HL-60/S4 treated with phorbol 12-myristate 13-acetate at 8.2 ng/mL for 4 days and 3 days (cell line): ENCODE measurements around the gene TNNT3.
"Not testable (repeated sequence)": the region's sequence is repeated elsewhere in the genome, so short reads cannot be mapped to it uniquely, and the experiment has no call there.

Experiments
- in situ Hi-C: fragments of 300-500 bp; cut with MboI; formaldehyde crosslinking; loops from 2 replicates; pipeline ENCODE4 v1.15.0; 2022; ENCODE audit warnings: low sequenced_read_pairs

The TNNT3 gene

GRCh38 chr11:1933416-1934334, 14.2 kb downstream of the TNNT3 start:
- in situ Hi-C loops = no loop called here

- in situ Hi-C loops = no loop called here
Observed at GRCh38 chr11:1934335-1935155, 15.0 kb downstream of the TNNT3 start.

- in situ Hi-C loops = no loop called here
Observed at GRCh38 chr11:1935156-1936071, 15.9 kb downstream of the TNNT3 start.

- in situ Hi-C loops = no loop called here
Observed at GRCh38 chr11:1936072-1936780, 16.7 kb downstream of the TNNT3 start.

- in situ Hi-C loops = no loop called here
Observed at GRCh38 chr11:1936781-1937615, 17.5 kb downstream of the TNNT3 start.

- in situ Hi-C loops = no loop called here
Observed at GRCh38 chr11:1937616-1938342, 18.3 kb downstream of the TNNT3 start.

- in situ Hi-C loops = no loop called here
Observed at GRCh38 chr11:1938343-1939005, 19.0 kb downstream of the TNNT3 start.

- in situ Hi-C loops = no loop called here
Observed at GRCh38 chr11:1939006-1939625, 19.6 kb downstream of the TNNT3 start.

- in situ Hi-C loops = not testable (repeated sequence)
Observed at GRCh38 chr11:1939788-1940187, 20.3 kb downstream of the TNNT3 start.

GRCh38 chr11:1942558-1943260, 23.2 kb downstream of the TNNT3 start:
- in situ Hi-C loops = no loop called here

- in situ Hi-C loops = no loop called here
Observed at GRCh38 chr11:1943576-1943975, 24.1 kb downstream of the TNNT3 start.

GRCh38 chr11:1943977-1944376, 24.5 kb downstream of the TNNT3 start:
- in situ Hi-C loops = no loop called here

- in situ Hi-C loops = no loop called here
Observed at GRCh38 chr11:1946812-1947484, 27.4 kb downstream of the TNNT3 start, which contains the start of gene MRPL23. TSS of gene MRPL23 (plus strand) at chr11:1947332. CDS start at chr11:1947363, 31 bp downstream.

GRCh38 chr11:1947592-1948237, 28.2 kb downstream of the TNNT3 start:
- in situ Hi-C loops = no loop called here

GRCh38 chr11:1948389-1948788, 28.9 kb downstream of the TNNT3 start:
- in situ Hi-C loops = no loop called here

- in situ Hi-C loops = no loop called here
Observed at GRCh38 chr11:1949302-1949701, 29.8 kb downstream of the TNNT3 start.
